Vagina (tissue), 2 donors: ENCODE measurements around the gene NEMF. TPM values are rescaled to one million over a fixed set of nuclear protein-coding genes. Genes with fewer than 3 reads are reported as not detected.
A peak's percentile ranks its signal among the peaks of the same experiment; 100 is the strongest.
"Not testable (repeated sequence)": the region's sequence is repeated elsewhere in the genome, so short reads cannot be mapped to it uniquely, and the experiment has no call there.

Experiments
- DNase-seq, 2 donors: peaks; one replicate each; pipeline ENCODE4 v3.0.0-alpha.2; 2017; ENCODE audit errors: extremely low spot score in 2 of 2
- H3K27ac ChIP-seq: fragments of 200-600 bp; sonication (generic); one replicate; pipeline ENCODE4 v1.5.1; 2019
- H3K27me3 ChIP-seq: fragments of 200-600 bp; sonication (generic); one replicate; pipeline ENCODE4 v1.5.1; 2019
- H3K36me3 ChIP-seq, 2 donors: fragments of 200-600 bp; sonication (generic); one replicate each; pipeline ENCODE4 v1.5.1; 2017 to 2019
- H3K4me1 ChIP-seq: fragments of 200-600 bp; sonication (generic); one replicate; pipeline ENCODE4 v1.5.1; 2019
- H3K4me3 ChIP-seq, 2 donors: fragments of 200-600 bp; sonication (generic); 1 replicate in 1 of 2; 2 replicates in 1 of 2; pipeline ENCODE4 v1.5.1; 2016 to 2019
- H3K9me3 ChIP-seq: fragments of 200-600 bp; sonication (generic); one replicate; pipeline ENCODE4 v1.5.1; 2019
- CTCF ChIP-seq, 3 experiments: fragments of 450-650 bp in 2 of 3; fragments of 200-600 bp in 1 of 3; sonication (generic) in 1 of 3; IDR thresholded peaks; one replicate each; pipeline ENCODE4 v1.5.1; 2017 to 2019; ENCODE audit warnings: antibody characterized with exemption in 3 of 3, mild to moderate bottlenecking in 2 of 3, moderate library complexity in 2 of 3
- POLR2A ChIP-seq, 2 donors: fragments of 450-650 bp; IDR thresholded peaks; one replicate each; pipeline ENCODE4 v1.6.1; 2017; ENCODE audit warnings: antibody characterized with exemption in 2 of 2, mild to moderate bottlenecking in 2 of 2, moderate library complexity in 2 of 2
- POLR2AphosphoS5 ChIP-seq, 2 donors: sonication (generic); formaldehyde crosslinking; IDR thresholded peaks; one replicate each; pipeline ENCODE4 v1.9.0; 2017; ENCODE audit warnings: antibody characterized with exemption in 2 of 2, mild to moderate bottlenecking in 2 of 2, low read depth in 1 of 2; ENCODE audit not compliant: insufficient read depth in 1 of 2
- intact Hi-C: fragments of 100-400 bp; cut with DNase I; formaldehyde crosslinking; loops from one replicate; pipeline ENCODE4 v1.15.1; 2023
- total RNA-seq: library from RNA; depleted of rRNA; stranded (reverse); fragments of >200 nt; gene quantifications from one replicate; pipeline ENCODE4 v1.2.3, GENCODE V29; 2016

The NEMF gene
- total RNA-seq, 1 donor from 2014 or later: 77.8 TPM

GRCh38 chr14:49896966-49897365, 44.4 kb upstream of the NEMF start:
- H3K9me3 ChIP-seq: no peaks in the 10 kb centered on the region
- no peak for DNase-seq
- TF ChIP-seq CTCF (IDR thresholded peaks at IDR 0.05) (no peak), POLR2A (IDR thresholded peaks at IDR 0.05) (no peak), POLR2AphosphoS5 (IDR thresholded peaks at IDR 0.05; ENCODE audit: insufficient read depth in 1 of 2, low read depth in 1 of 2) (no peak)
- H3K27me3 ChIP-seq: no peaks in the 10 kb centered on the region
- H3K4me3 ChIP-seq: peak overlapping the region in 1 of 2 donors; percentile 89
- peaks cover 57% of the 10 kb centered on the region for H3K4me1 ChIP-seq
- peak overlapping the region; percentile 100 for H3K27ac ChIP-seq
- intact Hi-C loops: loop anchor here (10.0 kb wide), 1 partner anchor 208 kb away; no protein-coding TSS in a partner anchor
- H3K36me3 ChIP-seq: peaks cover 0 to 6% of the 10 kb centered on the region in 2 donors

GRCh38 chr14:49896272-49896671, 43.7 kb upstream of the NEMF start:
- Histone ChIP-seq H3K4me1 (peaks cover 61% of the 10 kb centered on the region), H3K4me3 (peak overlapping the region; percentile 89 to 95), H3K27ac (peak overlapping the region; percentile 100)
- H3K27me3 ChIP-seq, H3K9me3 ChIP-seq, H3K36me3 ChIP-seq, DNase-seq: not testable (repeated sequence)
- intact Hi-C loops: loop anchor here (10.0 kb wide), 1 partner anchor 209 kb away; no protein-coding TSS in a partner anchor

GRCh38 chr14:49895480-49895879, 42.9 kb upstream of the NEMF start:
- DNase-seq: no peak
- Histone ChIP-seq H3K27me3 (no peaks in the 10 kb centered on the region), H3K27ac (peak overlapping the region; percentile 100), H3K4me1 (peaks cover 61% of the 10 kb centered on the region), H3K9me3 (no peaks in the 10 kb centered on the region), H3K36me3 (peaks cover 0 to 6% of the 10 kb centered on the region in 2 donors), H3K4me3 (peak overlapping the region; percentile 89 to 95)
- TF ChIP-seq POLR2AphosphoS5 (IDR thresholded peaks at IDR 0.05; ENCODE audit: insufficient read depth in 1 of 2, low read depth in 1 of 2): no peak
- no peak for TF ChIP-seq POLR2A (IDR thresholded peaks at IDR 0.05)
- no peak for TF ChIP-seq CTCF (IDR thresholded peaks at IDR 0.05)
- intact Hi-C loops: loop anchor here (10.0 kb wide), 1 partner anchor 209 kb away; no protein-coding TSS in a partner anchor

GRCh38 chr14:49894214-49895107, 41.9 kb upstream of the NEMF start:
- H3K27ac ChIP-seq: peak overlapping the region; percentile 100
- not testable (repeated sequence) for H3K36me3 ChIP-seq, DNase-seq, H3K27me3 ChIP-seq, H3K9me3 ChIP-seq
- peak overlapping the region; percentile 89 to 95 for H3K4me3 ChIP-seq
- H3K4me1 ChIP-seq: peaks cover 61% of the 10 kb centered on the region
- intact Hi-C loops: loop anchor here (5.0 to 10.0 kb wide), 2 partner anchors 108 to 210 kb away; no protein-coding TSS in a partner anchor

GRCh38 chr14:49893309-49894213, 41.0 kb upstream of the NEMF start:
- Histone ChIP-seq H3K9me3 (no peaks in the 10 kb centered on the region), H3K4me3 (peak overlapping the region; percentile 89 to 95), H3K36me3 (peaks cover 0 to 6% of the 10 kb centered on the region in 2 donors), H3K27ac (peak overlapping the region; percentile 100), H3K27me3 (no peaks in the 10 kb centered on the region), H3K4me1 (peaks cover 55% of the 10 kb centered on the region)
- no peak for TF ChIP-seq CTCF (IDR thresholded peaks at IDR 0.05)
- peak in 1 of 2 donors; percentile 26 for TF ChIP-seq POLR2AphosphoS5 (IDR thresholded peaks at IDR 0.05; ENCODE audit: insufficient read depth in 1 of 2, low read depth in 1 of 2)
- DNase-seq: no peak
- intact Hi-C loops: loop anchor here (5.0 to 10.0 kb wide), 2 partner anchors 109 to 211 kb away; no protein-coding TSS in a partner anchor
